SK-N-SH treated with all-trans-retinoic acid at 6 μM for 48 hours (cell line): ENCODE results near the gene CACHD1.

Experiments
- RARB ChIP-seq: fragments of 250-450 bp; sonication (Bioruptor Pico); IDR thresholded peaks from 2 replicates; pipeline ENCODE4 v1.8.0; 2021; ENCODE audit warnings: mild to moderate bottlenecking, moderate library complexity
- SNAI2 ChIP-seq: fragments of 250-450 bp; sonication (Bioruptor Pico); IDR thresholded peaks from 2 replicates; pipeline ENCODE4 v1.5.0; 2020; ENCODE audit warnings: mild to moderate bottlenecking, moderate library complexity
- TF ChIP-seq, protein P1 (sequence below): fragments of 250-450 bp; sonication (Bioruptor Pico); IDR thresholded peaks from 2 replicates; pipeline ENCODE4 v1.8.0; 2020; ENCODE audit warnings: mild to moderate bottlenecking, moderate library complexity, borderline replicate concordance

DNA sequence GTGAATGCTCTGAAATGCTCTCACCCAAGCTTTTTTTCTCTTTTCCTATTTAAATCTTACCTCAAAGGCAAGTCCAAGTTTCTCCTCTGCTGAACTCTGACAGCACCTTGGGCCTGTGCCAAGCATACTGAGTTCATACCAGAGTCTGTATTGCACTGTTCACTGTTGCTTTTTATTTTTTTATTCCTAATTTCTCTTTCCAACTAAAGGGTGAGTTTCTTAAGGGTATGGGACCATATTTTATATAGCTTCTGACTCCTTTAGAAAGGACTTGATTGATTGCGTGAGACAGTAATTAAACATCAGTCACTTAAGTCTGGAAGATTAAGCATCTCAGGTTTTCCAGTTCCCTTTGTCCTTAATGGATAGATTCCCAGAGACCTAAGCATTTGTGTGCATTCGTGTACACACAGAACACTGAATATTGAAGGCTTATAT is 69.9 kb downstream of the CACHD1 start:
- TF ChIP-seq RARB (CRISPR knock-in tag) (no peak), SNAI2 (no peak)
- TF ChIP-seq, protein P1, sequence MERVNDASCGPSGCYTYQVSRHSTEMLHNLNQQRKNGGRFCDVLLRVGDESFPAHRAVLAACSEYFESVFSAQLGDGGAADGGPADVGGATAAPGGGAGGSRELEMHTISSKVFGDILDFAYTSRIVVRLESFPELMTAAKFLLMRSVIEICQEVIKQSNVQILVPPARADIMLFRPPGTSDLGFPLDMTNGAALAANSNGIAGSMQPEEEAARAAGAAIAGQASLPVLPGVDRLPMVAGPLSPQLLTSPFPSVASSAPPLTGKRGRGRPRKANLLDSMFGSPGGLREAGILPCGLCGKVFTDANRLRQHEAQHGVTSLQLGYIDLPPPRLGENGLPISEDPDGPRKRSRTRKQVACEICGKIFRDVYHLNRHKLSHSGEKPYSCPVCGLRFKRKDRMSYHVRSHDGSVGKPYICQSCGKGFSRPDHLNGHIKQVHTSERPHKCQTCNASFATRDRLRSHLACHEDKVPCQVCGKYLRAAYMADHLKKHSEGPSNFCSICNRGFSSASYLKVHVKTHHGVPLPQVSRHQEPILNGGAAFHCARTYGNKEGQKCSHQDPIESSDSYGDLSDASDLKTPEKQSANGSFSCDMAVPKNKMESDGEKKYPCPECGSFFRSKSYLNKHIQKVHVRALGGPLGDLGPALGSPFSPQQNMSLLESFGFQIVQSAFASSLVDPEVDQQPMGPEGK (CRISPR knock-in tag): no peak
